Measurements from ENCODE around the gene SYPL2. TPM values are rescaled to one million over a fixed set of nuclear protein-coding genes. Genes with fewer than 3 reads are reported as not detected.

SYPL2 gene
- total RNA-seq, 1 donor from 2014 or later = not detected

- H3K4me3 Mint-ChIP-seq = peak within 1 kb of the TSS; percentile 97
Measured at GRCh38 chr1:109426281-109427170, 39.8 kb upstream of the SYPL2 start, which contains the start of gene PSMA5. PSMA5 (minus strand) TSS chr1:109426448; CDS start chr1:109426330, 118 bp downstream.

GRCh38 chr1:109427171-109427467 lies 39.2 kb upstream of the SYPL2 start:
- peaks cover 16% of the 10 kb centered on the region for H3K4me1 ChIP-seq
- no peaks in the 10 kb centered on the region for H3K36me3 Mint-ChIP-seq
- H3K9ac ChIP-seq = peak overlapping the region; percentile 46
- H2AFZ ChIP-seq (replicated peaks) = peak overlapping the region; percentile 77
- peak overlapping the region; percentile 97 for H3K4me3 Mint-ChIP-seq
- H3K79me2 ChIP-seq (ENCODE audit: low read depth) = peaks cover 49% of the 10 kb centered on the region
- no peaks in the 10 kb centered on the region for H3K9me3 ChIP-seq (ENCODE audit: low read depth)
- peaks cover 20% of the 10 kb centered on the region for H3K4me1 Mint-ChIP-seq
- peak overlapping the region; percentile 72 for H3K27ac ChIP-seq
- no peaks in the 10 kb centered on the region for H3K27me3 ChIP-seq
- TF ChIP-seq EZH2phosphoT487 (IDR thresholded peaks at IDR 0.05) = no peak
- no peak for TF ChIP-seq CTCF (IDR thresholded peaks at IDR 0.05)
- TF ChIP-seq EZH2 (IDR thresholded peaks at IDR 0.05) = no peak
- no peaks in the 10 kb centered on the region for H3K36me3 ChIP-seq
- H4K20me1 ChIP-seq (ENCODE audit: low read depth) = peaks cover 16% of the 10 kb centered on the region
- H3K27ac Mint-ChIP-seq = peak overlapping the region; percentile 22
- no peaks in the 10 kb centered on the region for H3K9me3 Mint-ChIP-seq
- peak overlapping the region; percentile 95 for H3K4me2 ChIP-seq
- peaks cover 14% of the 10 kb centered on the region for H3F3A ChIP-seq (ENCODE audit: low read depth)
- H3K4me3 ChIP-seq = peak overlapping the region; percentile 80
- no peaks in the 10 kb centered on the region for H3K27me3 Mint-ChIP-seq (ENCODE audit: insufficient read depth, low read depth)
- DNase-seq (ENCODE audit: low spot score) = no peak

More at GRCh38 chr1:109426281-109427170, 39.8 kb upstream of the SYPL2 start, which contains the start of gene PSMA5:
- no peaks in the 10 kb centered on the region for H3K9me3 Mint-ChIP-seq
- peak; percentile 98 for DNase-seq (ENCODE audit: low spot score)
- Histone ChIP-seq H3K4me3 (peak within 1 kb of the TSS; percentile 80), H3K27ac (peak within 1 kb of the TSS; percentile 72), H3K4me1 (peaks cover 16% of the 10 kb centered on the region), H2AFZ (replicated peaks) (peak within 1 kb of the TSS; percentile 77), H3K9ac (peak within 1 kb of the TSS; percentile 74), H3K9me3 (ENCODE audit: low read depth) (no peaks in the 10 kb centered on the region), H3F3A (ENCODE audit: low read depth) (peaks cover 14% of the 10 kb centered on the region), H3K4me2 (peak within 1 kb of the TSS; percentile 95), H3K27me3 (no peaks in the 10 kb centered on the region), H3K79me2 (ENCODE audit: low read depth) (peaks cover 54% of the 10 kb centered on the region), H3K36me3 (no peaks in the 10 kb centered on the region), H4K20me1 (ENCODE audit: low read depth) (peaks cover 16% of the 10 kb centered on the region)
- no peaks in the 10 kb centered on the region for H3K27me3 Mint-ChIP-seq (ENCODE audit: insufficient read depth, low read depth)
- no peaks in the 10 kb centered on the region for H3K36me3 Mint-ChIP-seq
- TF ChIP-seq EZH2phosphoT487 (IDR thresholded peaks at IDR 0.05) = no peak
- TF ChIP-seq EZH2 (IDR thresholded peaks at IDR 0.05) = no peak
- no peak for TF ChIP-seq CTCF (IDR thresholded peaks at IDR 0.05)
- H3K27ac Mint-ChIP-seq = peak within 1 kb of the TSS; percentile 70
- H3K4me1 Mint-ChIP-seq = peaks cover 20% of the 10 kb centered on the region

- Histone ChIP-seq H3K4me3 (no peak overlapping the region), H3K9ac (no peak overlapping the region), H3K79me2 (ENCODE audit: low read depth) (peaks cover 7% of the 10 kb centered on the region), H3K27me3 (no peaks in the 10 kb centered on the region), H3K4me1 (peaks cover 5% of the 10 kb centered on the region), H2AFZ (replicated peaks) (no peak overlapping the region), H3K4me2 (no peak overlapping the region), H3F3A (ENCODE audit: low read depth) (peaks cover 4% of the 10 kb centered on the region), H3K9me3 (ENCODE audit: low read depth) (no peaks in the 10 kb centered on the region), H3K36me3 (no peaks in the 10 kb centered on the region), H3K27ac (no peak overlapping the region), H4K20me1 (ENCODE audit: low read depth) (no peaks in the 10 kb centered on the region)
- TF ChIP-seq CTCF (IDR thresholded peaks at IDR 0.05) (no peak), EZH2phosphoT487 (IDR thresholded peaks at IDR 0.05) (no peak), EZH2 (IDR thresholded peaks at IDR 0.05) (no peak)
- Mint-ChIP-seq H3K4me3 (no peak overlapping the region), H3K4me1 (peaks cover 5% of the 10 kb centered on the region), H3K9me3 (peaks cover 9% of the 10 kb centered on the region), H3K27me3 (ENCODE audit: insufficient read depth, low read depth) (no peaks in the 10 kb centered on the region), H3K36me3 (peaks cover 3% of the 10 kb centered on the region), H3K27ac (no peak overlapping the region)
- no peak for DNase-seq (ENCODE audit: low spot score)
Measured at GRCh38 chr1:109432336-109432735, 34.0 kb upstream of the SYPL2 start.

Data from neural progenitor cell (in vitro differentiated cells).